ENCODE results near the gene GNB4.

The GNB4 gene

GRCh38 chr3:179455954-179456353 lies 4.7 kb upstream of the GNB4 start:
- no peak for DNase-seq (ENCODE audit: low read depth)
- H3K4me3 ChIP-seq (ENCODE audit: control insufficient read depth, low read depth, low read length): no peak overlapping the region
- TF ChIP-seq, protein P1, sequence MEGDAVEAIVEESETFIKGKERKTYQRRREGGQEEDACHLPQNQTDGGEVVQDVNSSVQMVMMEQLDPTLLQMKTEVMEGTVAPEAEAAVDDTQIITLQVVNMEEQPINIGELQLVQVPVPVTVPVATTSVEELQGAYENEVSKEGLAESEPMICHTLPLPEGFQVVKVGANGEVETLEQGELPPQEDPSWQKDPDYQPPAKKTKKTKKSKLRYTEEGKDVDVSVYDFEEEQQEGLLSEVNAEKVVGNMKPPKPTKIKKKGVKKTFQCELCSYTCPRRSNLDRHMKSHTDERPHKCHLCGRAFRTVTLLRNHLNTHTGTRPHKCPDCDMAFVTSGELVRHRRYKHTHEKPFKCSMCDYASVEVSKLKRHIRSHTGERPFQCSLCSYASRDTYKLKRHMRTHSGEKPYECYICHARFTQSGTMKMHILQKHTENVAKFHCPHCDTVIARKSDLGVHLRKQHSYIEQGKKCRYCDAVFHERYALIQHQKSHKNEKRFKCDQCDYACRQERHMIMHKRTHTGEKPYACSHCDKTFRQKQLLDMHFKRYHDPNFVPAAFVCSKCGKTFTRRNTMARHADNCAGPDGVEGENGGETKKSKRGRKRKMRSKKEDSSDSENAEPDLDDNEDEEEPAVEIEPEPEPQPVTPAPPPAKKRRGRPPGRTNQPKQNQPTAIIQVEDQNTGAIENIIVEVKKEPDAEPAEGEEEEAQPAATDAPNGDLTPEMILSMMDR (IDR thresholded peaks at IDR 0.05; ENCODE audit: control insufficient read depth, insufficient read depth, low read depth, low read length, missing control alignments): no peak

DNA sequence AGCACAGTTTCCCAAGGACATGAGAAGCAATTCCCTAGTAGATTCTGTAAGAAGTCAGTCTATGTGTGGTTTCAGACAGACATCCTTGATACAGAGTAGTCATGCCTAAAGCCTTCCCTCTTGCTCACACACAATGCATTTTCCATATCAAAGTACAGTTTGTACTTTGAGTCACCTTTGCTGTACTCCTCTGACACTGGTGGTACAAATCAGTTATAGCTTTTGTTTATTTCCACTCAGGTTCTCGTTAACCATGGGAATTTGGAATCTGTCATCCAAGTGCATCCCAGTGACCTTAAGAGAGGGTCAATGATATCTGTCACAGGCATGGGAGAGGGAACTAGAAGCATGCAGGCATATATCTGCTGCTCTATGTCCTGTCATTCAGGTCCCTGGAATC lies 3.6 kb upstream of the GNB4 start:
- TF ChIP-seq, protein P1 (IDR thresholded peaks at IDR 0.05; ENCODE audit: control insufficient read depth, insufficient read depth, low read depth, low read length, missing control alignments): no peak
- no peak overlapping the region for H3K4me3 ChIP-seq (ENCODE audit: control insufficient read depth, low read depth, low read length)
- DNase-seq (ENCODE audit: low read depth): no peak

DNA sequence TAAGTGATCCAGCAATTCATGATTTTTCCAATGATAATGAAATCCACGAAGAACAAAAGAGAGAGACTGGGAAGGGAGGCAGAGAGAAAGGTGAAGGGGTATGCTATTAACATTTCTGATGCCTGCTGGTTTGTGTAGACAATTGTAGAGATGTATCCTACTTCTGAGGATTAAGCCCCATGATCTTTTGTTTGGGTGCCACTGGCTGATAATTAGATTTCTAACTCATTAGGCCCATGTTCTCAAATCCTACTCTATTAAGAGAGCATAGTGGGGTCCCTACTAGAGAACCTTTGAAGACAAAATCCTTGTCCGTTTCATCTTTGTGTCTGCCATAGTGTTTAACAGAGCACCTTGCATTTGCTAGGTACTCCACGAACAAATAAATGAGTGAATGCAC lies 2.7 kb upstream of the GNB4 start:
- no peak for DNase-seq (ENCODE audit: low read depth)
- no peak overlapping the region for H3K4me3 ChIP-seq (ENCODE audit: control insufficient read depth, low read depth, low read length)
- TF ChIP-seq, protein P1 (IDR thresholded peaks at IDR 0.05; ENCODE audit: control insufficient read depth, insufficient read depth, low read depth, low read length, missing control alignments): no peak

DNA sequence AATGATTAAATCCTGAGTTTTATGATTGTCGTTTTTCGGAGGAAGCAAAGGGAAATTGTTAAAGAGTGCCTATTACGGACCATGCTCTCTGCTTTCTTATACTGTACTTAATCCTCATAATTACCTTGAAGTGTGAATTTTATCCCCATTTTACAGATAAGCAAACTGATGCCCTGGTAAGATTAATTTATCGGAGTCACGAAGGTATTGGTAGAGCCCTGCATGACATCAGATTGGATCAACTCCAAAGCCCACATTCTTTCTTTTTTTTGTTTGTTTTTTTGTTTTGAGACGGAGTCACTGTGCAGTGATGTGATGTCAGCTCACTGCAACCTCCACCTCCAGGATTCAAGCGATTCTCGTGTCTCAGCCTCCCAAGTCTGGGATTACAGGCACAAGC lies 1.6 kb upstream of the GNB4 start:
- TF ChIP-seq, protein P1 (IDR thresholded peaks at IDR 0.05; ENCODE audit: control insufficient read depth, insufficient read depth, low read depth, low read length, missing control alignments): no peak
- no peak for DNase-seq (ENCODE audit: low read depth)

GRCh38 chr3:179452176-179452564 lies 900 bp upstream of the GNB4 start:
- H3K4me3 ChIP-seq (ENCODE audit: control insufficient read depth, low read depth, low read length): peak overlapping the region; percentile 94
- TF ChIP-seq, protein P1 (IDR thresholded peaks at IDR 0.05; ENCODE audit: control insufficient read depth, insufficient read depth, low read depth, low read length, missing control alignments): no peak
- no peak for DNase-seq (ENCODE audit: low read depth)

More for the DNA sequence above, 1.6 kb upstream of the GNB4 start:
- H3K4me3 ChIP-seq (ENCODE audit: control insufficient read depth, low read depth, low read length): no peak overlapping the region

DNA sequence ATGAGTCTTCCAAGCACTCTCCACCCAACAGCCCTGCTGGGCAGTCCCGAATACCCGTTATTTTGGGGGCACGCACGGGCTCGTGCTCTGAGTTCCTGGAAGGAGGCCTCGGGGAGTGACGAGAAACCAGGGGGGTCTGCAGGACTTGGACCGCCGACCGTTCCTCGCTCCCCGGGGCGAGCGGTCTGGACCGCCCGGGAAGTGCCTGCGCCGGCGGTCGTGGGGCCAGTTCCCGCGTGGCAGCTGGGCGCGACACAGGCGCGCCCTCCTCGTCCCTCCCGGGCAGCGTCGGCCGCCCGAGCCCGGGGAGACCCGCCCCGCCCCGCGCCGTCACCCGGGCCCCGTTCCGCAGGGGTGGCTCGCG lies 387 bp downstream of the GNB4 start:
- DNase-seq (ENCODE audit: low read depth): no peak

More for the DNA sequence above, 387 bp downstream of the GNB4 start:
- peak overlapping the region; percentile 94 for H3K4me3 ChIP-seq (ENCODE audit: control insufficient read depth, low read depth, low read length)
- TF ChIP-seq, protein P1 (IDR thresholded peaks at IDR 0.05; ENCODE audit: control insufficient read depth, insufficient read depth, low read depth, low read length, missing control alignments): no peak
